ENCODE measurements around the gene NR0B2. TPM values are rescaled to one million over a fixed set of nuclear protein-coding genes. Genes with fewer than 3 reads are reported as not detected.
A peak's percentile ranks its signal among the peaks of the same experiment; 100 is the strongest.

Gene NR0B2
- total and polyA plus RNA-seq, 2 of the 13 experiments (the other 11 are each of a cell fraction or from before 2014, with no cell fraction given): 72.5 to 133 TPM

GRCh38 chr1:26915204-26915842 lies 1.5 kb upstream of the NR0B2 start (continued):
- TF ChIP-seq ZBTB3 (CRISPR knock-in tag; IDR thresholded peaks at IDR 0.05; ENCODE audit: borderline replicate concordance, low read depth): no peak
- TF ChIP-seq TAF1 (CRISPR knock-in tag; IDR thresholded peaks at IDR 0.05): no peak
- no peak for TF ChIP-seq ATF4 (CRISPR knock-in tag; IDR thresholded peaks at IDR 0.05)
- TF ChIP-seq PHB2 (IDR thresholded peaks at IDR 0.05; ENCODE audit: partially characterized antibody): no peak
- no peak for TF ChIP-seq HOXD1 (CRISPR knock-in tag; IDR thresholded peaks at IDR 0.05)
- no peak for TF ChIP-seq POLR2AphosphoS2 (IDR thresholded peaks at IDR 0.05; ENCODE audit: low read depth, low read length)
- peak; percentile 47; the same call in 1 of the 2 replicates for TF ChIP-seq CBFB (CRISPR knock-in tag; IDR thresholded peaks at IDR 0.05)
- no peak for TF ChIP-seq JUNB (CRISPR knock-in tag; IDR thresholded peaks at IDR 0.05; ENCODE audit: borderline replicate concordance)
- peak; percentile 21; the same call in 1 of the 2 replicates for TF ChIP-seq ZNF788 (CRISPR knock-in tag; IDR thresholded peaks at IDR 0.05; ENCODE audit: borderline replicate concordance)
- no peak for TF ChIP-seq ZNF652 (CRISPR knock-in tag; IDR thresholded peaks at IDR 0.05; ENCODE audit: borderline replicate concordance, low read depth)
- TF ChIP-seq ZNF644 (CRISPR knock-in tag; IDR thresholded peaks at IDR 0.05; ENCODE audit: low read depth): 0 out of 2 replicates have a peak, but pooled peaks have one; percentile 58
- 0 out of 2 replicates have a peak, but pooled peaks have one; percentile 29 for TF ChIP-seq DRAP1 (CRISPR knock-in tag; IDR thresholded peaks at IDR 0.05)
- TF ChIP-seq ZNF17 (CRISPR knock-in tag; IDR thresholded peaks at IDR 0.05): no peak
- peak; percentile 66 for TF ChIP-seq SOX5 (CRISPR knock-in tag; IDR thresholded peaks at IDR 0.05; ENCODE audit: borderline replicate concordance)
- TF ChIP-seq SCMH1 (CRISPR knock-in tag; IDR thresholded peaks at IDR 0.05; ENCODE audit: borderline replicate concordance): no peak
- TF ChIP-seq ZNF616 (CRISPR knock-in tag; IDR thresholded peaks at IDR 0.05; ENCODE audit: low read depth): no peak
- TF ChIP-seq KAT7 (CRISPR knock-in tag; IDR thresholded peaks at IDR 0.05; ENCODE audit: borderline replicate concordance): no peak
- TF ChIP-seq ZFY (CRISPR knock-in tag; IDR thresholded peaks at IDR 0.05): no peak
- TF ChIP-seq CTCF (CRISPR knock-in tag; IDR thresholded peaks at IDR 0.05): no peak
- no peak for TF ChIP-seq ZNF598 (CRISPR knock-in tag; IDR thresholded peaks at IDR 0.05; ENCODE audit: borderline replicate concordance)
- 0 out of 4 replicates have a peak, but pooled peaks of 1 of the 2 experiments have one; percentile 23 for TF ChIP-seq KLF16 (CRISPR knock-in tag; IDR thresholded peaks at IDR 0.05)
- no peak for TF ChIP-seq EEA1 (CRISPR knock-in tag; IDR thresholded peaks at IDR 0.05; ENCODE audit: borderline replicate concordance)
- TF ChIP-seq ZNF570 (CRISPR knock-in tag; IDR thresholded peaks at IDR 0.05; ENCODE audit: borderline replicate concordance): no peak

Measured in HepG2 (cell line).